ENCODE data around the gene SLC2A1.

SLC2A1 gene

DNA sequence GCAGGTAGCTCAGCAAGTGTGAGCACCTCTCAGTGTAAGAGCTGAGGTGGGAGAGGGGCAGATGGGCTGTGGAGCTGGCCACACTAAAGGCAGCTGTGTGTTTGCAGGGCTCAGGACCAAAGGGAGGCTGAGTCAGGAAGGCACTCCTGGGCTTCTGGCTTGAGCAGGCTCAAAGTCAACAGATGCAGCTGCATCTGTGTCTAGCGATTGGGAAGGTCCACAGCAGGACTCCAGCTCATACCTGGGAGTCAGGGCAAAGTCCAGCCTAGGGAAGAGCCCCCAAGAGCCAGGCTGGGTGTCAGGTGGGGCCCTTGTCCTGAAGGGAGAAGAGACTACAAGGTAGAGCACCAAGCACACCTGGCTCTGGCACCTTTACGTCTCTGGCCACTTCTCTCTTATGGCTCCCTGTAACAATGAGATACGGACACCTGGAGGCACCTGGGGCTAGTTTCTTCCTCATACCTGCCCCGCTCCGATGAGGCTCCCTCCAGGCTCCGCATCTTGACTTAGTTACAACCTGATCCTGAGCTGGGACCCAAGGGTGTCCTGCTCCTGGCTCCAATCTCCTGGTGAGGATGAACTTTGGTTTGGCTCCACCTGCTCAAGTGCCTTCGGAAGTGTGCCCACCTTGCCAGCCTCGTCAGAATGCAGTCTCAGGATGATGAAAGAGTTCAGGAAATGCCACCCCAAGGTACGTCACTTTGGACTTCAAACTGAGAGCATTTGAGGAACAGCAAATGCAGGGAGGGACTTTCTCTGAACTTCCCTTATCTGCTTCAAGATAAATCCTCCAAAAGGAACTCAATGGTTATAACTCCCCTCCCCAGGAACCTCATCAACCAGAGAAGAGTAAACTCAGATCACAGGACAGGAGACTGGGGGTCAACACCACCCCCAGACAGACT lies 21.5 kb upstream of the SLC2A1 start:
- peak; percentile 63 for DNase-seq

- no peak for DNase-seq
These were observed 20.4 kb upstream of the SLC2A1 start for GRCh38 chr1:42979036-42979430.

DNA sequence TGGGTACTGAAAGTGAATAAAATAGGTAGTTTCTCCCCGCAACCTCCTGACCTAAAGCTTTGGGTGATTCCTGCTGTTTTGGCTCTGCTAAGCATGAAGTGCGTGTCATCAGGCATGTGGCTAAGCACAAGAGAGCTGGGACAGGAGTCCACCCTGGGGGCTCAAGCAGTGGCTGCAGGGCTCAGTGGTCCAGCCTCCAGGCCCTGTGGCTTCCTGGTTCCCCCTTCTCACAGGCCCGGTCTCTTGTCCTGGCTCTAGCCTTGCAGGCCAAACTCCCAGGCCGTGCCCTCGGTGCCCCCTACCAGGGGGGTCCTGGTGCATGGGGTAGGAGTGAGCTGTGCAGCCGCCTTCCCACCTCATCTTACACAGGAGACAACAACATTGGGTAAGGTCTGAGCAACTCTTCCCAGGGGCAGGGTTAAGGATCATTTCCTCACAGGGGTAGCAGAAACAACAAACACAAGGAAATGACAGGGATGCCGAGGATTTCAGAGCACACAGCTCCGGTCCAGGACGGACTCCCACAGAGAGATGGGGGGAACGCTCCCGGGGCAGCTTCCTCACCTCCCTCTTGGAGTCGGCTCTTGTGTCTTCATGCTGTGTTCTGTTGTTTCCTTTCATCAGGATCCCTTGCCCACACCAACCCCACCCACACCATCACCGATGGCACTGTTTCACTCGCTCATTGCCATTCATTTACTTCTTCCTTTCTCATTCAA lies 19.8 kb upstream of the SLC2A1 start:
- DNase-seq, result no peak

GRCh38 chr1:42977653-42978052 lies 19.0 kb upstream of the SLC2A1 start:
- DNase-seq, result no peak

DNA sequence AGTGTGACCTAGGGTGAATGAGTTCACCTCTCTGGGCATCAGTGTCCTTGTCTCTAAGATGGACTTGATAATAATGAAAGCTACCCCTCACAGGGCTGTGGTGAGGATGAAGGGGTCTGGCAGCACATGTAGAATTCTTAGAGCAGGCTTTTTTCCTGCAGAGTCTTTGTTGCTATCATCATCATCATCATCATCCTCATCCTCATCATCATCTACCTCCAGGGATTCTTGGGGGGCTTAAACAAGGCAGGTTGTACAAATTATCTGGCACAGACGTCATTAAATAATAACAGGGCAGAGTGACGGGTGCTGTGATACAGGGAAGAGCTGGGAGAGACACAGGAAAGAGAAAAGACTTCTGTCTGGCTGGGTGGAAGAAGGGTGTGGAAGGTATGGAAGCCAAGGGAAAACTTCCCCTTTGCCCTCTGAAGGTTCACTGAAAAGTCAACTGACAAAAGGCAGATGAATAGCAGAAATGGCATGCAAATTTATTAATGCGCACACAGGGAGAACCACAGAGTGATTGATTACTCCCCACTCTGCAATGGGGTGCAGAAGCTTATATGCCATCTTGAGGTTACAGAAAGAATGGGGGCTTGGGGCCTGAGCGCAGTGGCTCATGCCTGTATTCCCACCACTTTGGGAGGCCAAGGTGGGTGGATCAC lies 17.0 kb upstream of the SLC2A1 start:
- DNase-seq, result no peak

GRCh38 chr1:42974767-42975437 lies 16.2 kb upstream of the SLC2A1 start:
- DNase-seq, result no peak

DNA sequence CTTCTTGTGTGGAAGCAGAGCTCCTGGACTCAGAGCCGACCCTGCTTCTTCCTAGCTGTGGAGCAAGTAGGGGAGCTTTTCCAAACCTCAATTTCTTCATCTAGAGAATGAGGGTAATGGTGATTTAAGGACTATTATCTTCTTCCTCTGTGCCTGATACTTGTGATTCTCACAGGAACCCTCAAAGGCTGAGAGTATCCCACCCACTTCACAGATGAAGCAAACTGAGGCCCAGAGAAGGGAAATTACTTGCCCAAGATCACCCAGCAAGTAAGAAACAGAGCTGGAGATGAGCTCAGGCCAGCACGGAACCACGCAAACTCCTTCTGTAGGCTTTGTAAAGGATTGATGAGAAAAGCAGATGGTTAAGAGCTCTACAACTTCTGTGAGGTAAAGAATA lies 15.1 kb upstream of the SLC2A1 start:
- DNase-seq, result no peak

- no peak for DNase-seq
These were observed 14.6 kb upstream of the SLC2A1 start for GRCh38 chr1:42973286-42973685.

GRCh38 chr1:42971841-42972291 lies 13.2 kb upstream of the SLC2A1 start:
- no peak for DNase-seq

GRCh38 chr1:42970143-42970542 lies 11.5 kb upstream of the SLC2A1 start:
- no peak for DNase-seq

GRCh38 chr1:42968654-42969053 lies 10.0 kb upstream of the SLC2A1 start:
- DNase-seq, result no peak

DNA sequence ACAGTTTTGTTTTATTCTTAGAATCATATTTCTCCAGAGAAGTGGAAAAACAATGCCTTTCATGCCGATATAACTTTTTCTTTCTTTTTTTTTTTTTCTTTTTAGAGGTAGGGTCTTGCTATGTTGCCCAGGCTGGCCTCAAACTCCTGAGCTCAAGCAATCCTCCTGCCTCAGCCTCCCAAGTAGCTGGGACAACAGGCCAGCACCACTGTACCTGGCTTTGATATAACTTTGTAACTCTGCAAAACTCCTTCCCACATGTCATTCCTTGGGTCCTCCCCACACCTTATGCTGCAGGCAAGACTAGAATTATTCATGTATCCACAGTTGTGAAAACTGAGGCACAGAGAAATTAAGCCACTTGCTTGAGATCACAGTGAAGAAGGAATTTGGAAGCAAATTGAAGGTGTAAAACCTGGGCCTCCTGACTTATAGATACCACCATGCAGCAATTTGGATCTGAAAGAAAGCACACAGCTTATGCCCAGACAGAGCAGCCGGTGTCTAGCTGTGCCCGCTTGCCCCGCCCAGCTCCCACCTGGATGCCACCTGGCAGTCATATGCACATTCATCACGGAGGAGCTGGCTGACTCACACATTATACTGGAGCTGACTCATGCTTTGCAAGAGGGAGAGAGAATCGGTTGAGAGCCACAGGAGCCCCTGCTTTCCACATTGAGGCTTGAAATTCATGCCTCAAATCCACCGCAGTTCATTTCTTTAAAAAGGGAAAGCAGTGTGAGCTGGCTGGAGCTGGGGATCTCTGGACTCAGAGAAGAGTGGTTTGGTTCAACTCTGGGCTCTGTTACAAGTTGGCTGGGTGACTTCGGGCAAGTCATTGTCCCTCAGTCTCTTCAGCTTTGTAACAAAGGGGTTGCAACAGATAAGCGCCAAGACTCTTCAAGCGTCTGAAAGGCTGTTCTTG lies 8.3 kb upstream of the SLC2A1 start:
- DNase-seq, result no peak

DNA sequence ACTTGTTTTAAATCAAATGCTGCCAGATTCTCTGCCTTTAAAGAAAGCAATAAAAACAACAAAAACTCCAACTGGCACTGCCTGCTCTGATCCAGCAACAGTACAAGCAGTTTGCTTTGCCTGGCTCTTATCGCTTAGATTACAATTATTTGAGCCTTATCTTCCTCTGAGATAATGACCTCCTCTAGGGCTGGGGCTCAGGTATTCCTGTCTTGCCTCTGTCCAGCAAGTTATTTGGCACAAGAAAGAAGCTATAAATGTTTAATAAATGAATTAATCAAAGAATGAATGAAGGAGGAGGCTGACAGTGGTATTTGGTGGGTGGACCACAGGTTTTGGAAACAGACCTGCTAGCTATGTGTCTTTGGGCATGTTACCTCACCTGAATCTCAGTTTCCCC lies 6.7 kb upstream of the SLC2A1 start:
- DNase-seq, result no peak

DNA sequence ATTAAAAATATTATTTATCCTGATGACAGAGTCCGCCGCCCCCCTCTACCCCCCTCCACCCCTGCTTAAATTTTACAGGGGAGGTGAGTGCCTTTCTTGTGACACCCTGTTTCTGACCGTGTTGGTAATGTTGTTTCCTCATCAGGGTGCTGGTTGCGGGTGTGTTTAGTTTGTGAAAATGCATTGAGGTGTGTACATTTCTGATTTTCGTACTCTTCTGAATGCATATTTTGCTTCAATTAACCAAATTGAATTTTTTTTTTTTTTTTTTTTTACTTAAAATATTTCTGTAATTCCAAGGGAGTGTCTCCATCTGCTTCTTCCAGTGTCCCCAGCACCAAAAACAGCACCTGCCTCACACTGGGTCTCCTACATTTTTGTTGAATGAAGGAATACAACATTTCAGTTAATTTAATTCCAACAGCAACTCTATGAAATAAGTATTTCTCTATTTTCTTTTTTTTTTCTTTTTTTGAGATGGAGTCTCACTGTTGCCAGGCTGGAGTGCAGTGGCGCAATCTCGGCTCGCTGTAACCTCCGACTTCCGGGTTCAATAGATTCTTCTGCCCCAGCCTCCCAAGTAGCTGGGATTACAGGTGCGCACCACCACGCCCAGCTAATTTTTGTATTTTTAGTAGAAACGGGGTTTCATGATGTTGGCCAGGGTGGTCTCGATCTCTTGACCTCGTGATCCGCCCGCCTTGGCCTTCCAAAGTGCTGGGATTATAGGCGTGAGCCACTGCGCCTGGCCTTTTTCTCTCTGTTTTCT lies 5.6 kb upstream of the SLC2A1 start:
- no peak for DNase-seq

DNA sequence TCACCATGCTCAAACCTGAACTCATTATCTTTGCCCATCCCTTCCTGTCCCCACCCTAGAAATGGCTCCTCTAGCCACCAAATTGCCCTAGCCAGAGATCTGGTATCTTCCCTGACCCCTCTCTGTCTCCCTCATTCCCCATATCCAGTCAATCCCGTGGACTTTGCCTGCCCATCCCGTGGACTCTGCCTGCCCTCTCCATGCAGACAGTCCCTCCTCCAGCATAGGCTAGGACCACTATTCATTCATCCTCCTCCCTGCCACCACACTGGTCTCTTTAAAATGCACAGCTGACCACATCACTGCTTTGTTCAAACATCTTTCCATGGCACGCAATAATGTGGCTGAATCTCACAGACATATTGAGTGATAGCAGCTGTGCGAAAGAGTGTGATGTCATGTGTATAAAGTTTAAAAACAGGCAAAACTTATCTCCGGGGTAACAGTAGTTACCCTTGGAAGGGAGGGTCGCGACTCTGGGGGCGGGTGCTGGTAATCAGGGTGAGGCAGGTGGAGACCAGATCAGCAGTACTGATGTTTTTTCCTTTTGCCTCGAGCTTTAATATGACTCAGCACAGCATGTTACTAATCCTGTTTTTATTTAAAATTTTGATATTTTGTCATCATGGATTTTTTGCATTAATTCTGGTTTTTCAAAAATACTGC lies 4.8 kb upstream of the SLC2A1 start:
- DNase-seq, result no peak

DNA sequence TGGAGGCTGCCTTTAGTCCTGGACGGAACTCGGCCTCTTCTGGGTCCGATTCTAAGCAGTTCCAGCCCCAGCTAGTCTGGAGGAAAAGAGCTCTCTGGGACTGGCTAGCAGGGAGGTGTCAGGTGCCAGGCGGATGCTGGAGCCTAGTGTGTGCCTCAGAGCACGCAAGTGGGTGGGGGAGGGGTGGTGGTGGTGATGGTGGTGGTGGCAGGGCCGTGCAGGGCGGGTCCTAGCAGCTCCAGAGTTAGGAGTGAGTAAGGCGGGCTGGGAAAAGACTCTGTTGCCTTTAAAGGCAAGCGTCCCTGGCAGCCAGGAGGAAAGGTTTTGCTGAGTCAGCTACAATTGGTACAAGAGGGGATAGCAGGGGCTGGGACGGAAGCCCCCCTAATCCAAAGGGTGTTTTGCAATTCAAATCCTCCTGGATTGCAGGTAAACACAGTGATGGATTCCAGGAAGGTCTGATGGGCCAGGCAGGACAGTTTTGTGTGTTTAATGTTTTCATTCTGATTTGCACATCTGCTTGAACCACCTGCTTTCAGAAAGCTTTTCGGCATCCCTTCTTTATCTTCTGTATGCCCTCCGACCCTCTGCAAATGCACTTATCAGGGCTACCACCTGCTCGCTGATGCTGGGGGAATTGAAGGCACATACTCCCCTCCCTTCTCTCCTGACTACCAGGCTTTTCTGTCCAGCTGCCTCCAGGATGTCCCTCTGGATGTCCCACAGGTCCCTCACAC lies 4.1 kb upstream of the SLC2A1 start:
- no peak for DNase-seq

- no peak for DNase-seq
These were observed 2.8 kb upstream of the SLC2A1 start for GRCh38 chr1:42961312-42962091.

DNA sequence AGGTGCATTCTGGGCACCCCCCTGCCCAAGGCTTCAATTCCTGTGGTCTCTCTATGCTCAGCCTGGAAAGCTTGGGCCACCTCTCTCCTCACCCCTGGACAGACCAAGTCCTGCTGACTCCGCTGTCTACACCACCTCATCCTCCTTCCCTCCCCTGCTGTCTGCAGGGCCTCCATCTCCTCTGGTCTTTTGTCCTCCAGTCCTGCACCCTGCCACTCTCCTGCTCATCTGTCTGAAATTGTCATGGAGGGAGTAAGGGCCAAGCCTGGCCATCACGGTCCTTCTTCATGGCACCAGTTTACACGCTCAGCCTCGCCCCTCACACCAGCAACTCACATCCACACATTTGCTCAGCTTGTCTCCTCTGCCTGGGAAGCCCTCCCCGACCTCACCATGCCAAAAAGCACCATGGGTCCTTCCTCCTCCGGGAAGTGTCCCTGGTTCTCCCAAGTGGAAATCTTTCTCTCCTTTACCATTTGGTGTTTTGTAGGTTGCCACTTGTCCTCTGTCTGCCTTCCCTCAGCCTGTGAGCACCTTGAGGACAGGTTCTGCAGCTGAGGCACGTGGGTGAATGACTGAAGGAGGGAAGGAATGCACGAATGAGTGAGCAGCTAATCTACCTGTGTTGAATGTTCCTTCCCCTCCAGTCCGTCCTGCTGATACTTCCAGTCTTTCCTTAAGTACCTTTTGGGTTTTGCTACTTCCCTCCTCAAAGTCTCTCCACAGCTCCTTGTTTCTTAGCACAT lies 2.1 kb upstream of the SLC2A1 start:
- DNase-seq, result no peak

- DNase-seq, result no peak
These were observed 1.4 kb upstream of the SLC2A1 start for GRCh38 chr1:42960122-42960390.

Data from inflammatory macrophage treated with lipopolysaccharide for 4 hours (primary cell).